Measurements from ENCODE around the gene TSPAN31. TPM values are rescaled to one million over a fixed set of nuclear protein-coding genes. Genes with fewer than 3 reads are reported as not detected.

Gene TSPAN31
- polyA plus RNA-seq, 1 donor (not counting 4 experiments of a cell fraction or from before 2014, with no cell fraction given), result 47.7 TPM

DNA sequence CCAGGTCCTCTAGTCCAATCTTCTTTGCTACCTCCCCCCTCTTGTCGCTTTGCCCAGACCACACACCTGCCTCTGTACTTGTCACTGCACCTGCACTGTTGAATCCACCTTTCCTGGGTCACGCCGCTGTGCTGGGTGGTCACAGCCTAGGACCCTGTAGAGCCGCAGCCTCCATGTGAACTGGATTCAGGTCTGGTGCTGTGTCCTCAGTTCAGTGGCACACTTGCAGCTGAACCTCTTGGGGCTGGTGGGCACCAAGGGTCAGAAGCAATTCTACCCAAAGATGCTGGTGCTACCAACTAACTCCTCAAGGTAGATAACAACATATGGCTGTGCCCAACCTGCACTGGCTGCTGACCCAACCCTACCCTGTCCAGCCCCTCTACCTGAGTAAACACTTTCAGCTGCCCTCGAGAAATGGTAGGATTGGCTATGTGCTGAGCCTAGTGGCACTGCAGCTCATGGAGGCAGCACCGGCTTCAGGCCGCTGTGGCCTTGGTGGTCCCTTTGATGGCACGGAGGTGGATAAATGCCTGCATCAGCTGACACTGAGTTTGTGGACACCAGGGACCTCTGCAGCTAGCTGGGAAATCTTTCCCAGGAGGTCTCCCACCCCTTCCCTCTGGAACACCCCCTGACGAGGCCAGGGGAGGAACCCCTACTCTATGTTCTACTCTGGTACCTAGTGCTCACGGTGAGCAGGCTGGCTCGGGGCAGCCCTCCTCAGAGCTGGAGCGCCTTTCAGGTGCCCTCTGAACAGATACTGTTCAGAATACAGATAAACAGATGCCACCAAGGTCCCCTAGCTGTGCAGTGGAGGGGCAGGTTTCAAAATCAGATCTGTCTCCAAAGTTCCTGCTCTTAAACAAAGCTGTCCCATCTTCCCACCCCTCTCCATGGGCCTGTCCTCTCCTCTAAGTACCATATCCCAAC, 20.6 kb upstream of the TSPAN31 start:
- no peaks in the 10 kb centered on the region for H3K27me3 ChIP-seq (ENCODE audit: control insufficient read depth, extremely low read depth, insufficient read depth, low read length)
- no peak for DNase-seq (ENCODE audit: low read depth, low spot score)
- H3K27ac ChIP-seq (ENCODE audit: control insufficient read depth, insufficient read depth, low read length), result no peak overlapping the region
- H3K4me3 ChIP-seq (ENCODE audit: control insufficient read depth in 2 of 3, extremely low read depth in 1 of 3, insufficient read depth in 2 of 3, low read depth in 1 of 3, low read length in 3 of 3), result no peak overlapping the region
- H3K9ac ChIP-seq (ENCODE audit: control insufficient read depth, extremely low read depth, insufficient read depth, low read length), result no peak overlapping the region
- no peak overlapping the region for H3K4me2 ChIP-seq (ENCODE audit: control insufficient read depth, extremely low read depth, insufficient read depth, low read depth, low read length)
- dilution Hi-C loops (cut with MboI; ENCODE audit: extremely low pct_ligation_motif_present, low sequenced_read_pairs), result no loop called here
- no peak overlapping the region for H2AFZ ChIP-seq (ENCODE audit: control insufficient read depth, low read length)
- H3K4me1 ChIP-seq (ENCODE audit: control insufficient read depth, extremely low read depth, insufficient read depth, low read length), result peaks cover 4% of the 10 kb centered on the region
- TF ChIP-seq EZH2 (IDR thresholded peaks at IDR 0.05; ENCODE audit: low read length), result no peak
- TF ChIP-seq, protein P1, sequence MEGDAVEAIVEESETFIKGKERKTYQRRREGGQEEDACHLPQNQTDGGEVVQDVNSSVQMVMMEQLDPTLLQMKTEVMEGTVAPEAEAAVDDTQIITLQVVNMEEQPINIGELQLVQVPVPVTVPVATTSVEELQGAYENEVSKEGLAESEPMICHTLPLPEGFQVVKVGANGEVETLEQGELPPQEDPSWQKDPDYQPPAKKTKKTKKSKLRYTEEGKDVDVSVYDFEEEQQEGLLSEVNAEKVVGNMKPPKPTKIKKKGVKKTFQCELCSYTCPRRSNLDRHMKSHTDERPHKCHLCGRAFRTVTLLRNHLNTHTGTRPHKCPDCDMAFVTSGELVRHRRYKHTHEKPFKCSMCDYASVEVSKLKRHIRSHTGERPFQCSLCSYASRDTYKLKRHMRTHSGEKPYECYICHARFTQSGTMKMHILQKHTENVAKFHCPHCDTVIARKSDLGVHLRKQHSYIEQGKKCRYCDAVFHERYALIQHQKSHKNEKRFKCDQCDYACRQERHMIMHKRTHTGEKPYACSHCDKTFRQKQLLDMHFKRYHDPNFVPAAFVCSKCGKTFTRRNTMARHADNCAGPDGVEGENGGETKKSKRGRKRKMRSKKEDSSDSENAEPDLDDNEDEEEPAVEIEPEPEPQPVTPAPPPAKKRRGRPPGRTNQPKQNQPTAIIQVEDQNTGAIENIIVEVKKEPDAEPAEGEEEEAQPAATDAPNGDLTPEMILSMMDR (optimal IDR thresholded peaks at IDR 0.05 in 1 of 3, IDR thresholded peaks at IDR 0.05 in 1 of 3, conservative IDR thresholded peaks at IDR 0.05 in 1 of 3; ENCODE audit: extremely low read depth in 1 of 3, insufficient read depth in 2 of 3, low read length in 3 of 3), result no peak
- H3K79me2 ChIP-seq (ENCODE audit: control insufficient read depth, insufficient read depth, low read length), result no peaks in the 10 kb centered on the region
- no peak for FAIRE-seq
- H3K36me3 ChIP-seq (ENCODE audit: control insufficient read depth in 2 of 2, extremely low read depth in 1 of 2, insufficient read depth in 2 of 2, low read length in 2 of 2), result peaks cover 5 to 6% of the 10 kb centered on the region in 2 experiments
- no peaks in the 10 kb centered on the region for H3K9me1 ChIP-seq (ENCODE audit: control insufficient read depth, extremely low read depth, insufficient read depth, low read length)
- H4K20me1 ChIP-seq (ENCODE audit: control insufficient read depth, extremely low read depth, insufficient read depth, low read length), result no peaks in the 10 kb centered on the region
- H3K9me3 ChIP-seq (ENCODE audit: control insufficient read depth, low read depth, low read length), result no peaks in the 10 kb centered on the region

DNA sequence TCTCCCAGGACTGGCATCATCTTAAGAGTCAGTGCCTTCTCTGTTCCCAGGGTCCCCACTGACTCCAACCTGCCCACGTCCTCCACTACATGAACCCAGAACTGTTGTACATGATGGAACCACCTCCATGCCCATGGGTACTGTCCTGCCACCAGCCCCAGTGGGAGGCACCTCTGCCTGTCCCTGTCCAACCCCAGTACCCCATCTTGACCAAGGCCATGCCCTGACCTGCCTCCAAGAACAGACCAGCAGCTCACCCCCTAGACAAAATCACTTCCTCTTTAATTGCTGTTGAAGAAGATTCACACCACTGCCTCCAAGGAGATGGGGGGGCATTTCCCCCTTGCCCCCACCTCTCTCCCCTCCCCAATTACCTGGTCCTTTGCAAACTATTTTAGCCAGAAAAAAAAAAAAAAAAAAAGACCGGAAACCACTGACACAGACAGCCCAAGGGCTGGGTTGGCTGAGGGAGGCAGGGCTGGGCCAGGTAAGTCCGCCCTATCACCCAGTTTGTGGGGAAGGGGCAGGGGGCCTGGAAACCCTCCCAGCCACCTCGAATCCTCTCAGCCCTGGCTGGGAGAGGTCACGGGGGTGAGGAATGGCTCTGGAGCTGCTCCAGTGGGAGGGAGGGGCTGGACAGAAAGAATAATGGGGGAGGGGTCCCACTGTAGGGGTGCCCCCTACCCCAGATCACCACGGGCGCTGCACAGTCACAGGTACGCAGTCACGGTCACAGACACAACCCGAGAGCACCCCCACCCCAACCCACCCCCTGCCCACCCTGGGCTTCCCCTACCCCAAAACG, 19.7 kb upstream of the TSPAN31 start:
- Histone ChIP-seq H3K36me3 (ENCODE audit: control insufficient read depth in 2 of 2, extremely low read depth in 1 of 2, insufficient read depth in 2 of 2, low read length in 2 of 2) (peaks cover 5% of the 10 kb centered on the region in 2 experiments), H3K79me2 (ENCODE audit: control insufficient read depth, insufficient read depth, low read length) (no peaks in the 10 kb centered on the region), H3K27me3 (ENCODE audit: control insufficient read depth, extremely low read depth, insufficient read depth, low read length) (no peaks in the 10 kb centered on the region), H3K27ac (ENCODE audit: control insufficient read depth, insufficient read depth, low read length) (no peak overlapping the region), H2AFZ (ENCODE audit: control insufficient read depth, low read length) (no peak overlapping the region), H3K9ac (ENCODE audit: control insufficient read depth, extremely low read depth, insufficient read depth, low read length) (no peak overlapping the region), H3K4me2 (ENCODE audit: control insufficient read depth, extremely low read depth, insufficient read depth, low read depth, low read length) (no peak overlapping the region), H3K9me3 (ENCODE audit: control insufficient read depth, low read depth, low read length) (no peaks in the 10 kb centered on the region), H3K4me3 (ENCODE audit: control insufficient read depth in 2 of 3, extremely low read depth in 1 of 3, insufficient read depth in 2 of 3, low read depth in 1 of 3, low read length in 3 of 3) (no peak overlapping the region), H3K9me1 (ENCODE audit: control insufficient read depth, extremely low read depth, insufficient read depth, low read length) (no peaks in the 10 kb centered on the region), H4K20me1 (ENCODE audit: control insufficient read depth, extremely low read depth, insufficient read depth, low read length) (no peaks in the 10 kb centered on the region), H3K4me1 (ENCODE audit: control insufficient read depth, extremely low read depth, insufficient read depth, low read length) (peaks cover 4% of the 10 kb centered on the region)
- dilution Hi-C loops (cut with MboI; ENCODE audit: extremely low pct_ligation_motif_present, low sequenced_read_pairs), result loop anchor here (25.0 kb wide), 1 partner anchor 138 kb away; the partner anchor contains the start of gene PIP4K2C
- TF ChIP-seq EZH2 (IDR thresholded peaks at IDR 0.05; ENCODE audit: low read length), result no peak
- TF ChIP-seq, protein P1 (optimal IDR thresholded peaks at IDR 0.05 in 1 of 3, IDR thresholded peaks at IDR 0.05 in 1 of 3, conservative IDR thresholded peaks at IDR 0.05 in 1 of 3; ENCODE audit: extremely low read depth in 1 of 3, insufficient read depth in 2 of 3, low read length in 3 of 3), result no peak
- FAIRE-seq (no peak), DNase-seq (ENCODE audit: low read depth, low spot score) (no peak)

Data from keratinocyte (primary cell).